HEK293T (cell line): ENCODE data around the gene PDE6G.
"Not testable (repeated sequence)": the region's sequence is repeated elsewhere in the genome, so short reads cannot be mapped to it uniquely, and the experiment has no call there.

Source experiments
- CTCF ChIA-PET: fragments of 350-600 bp; formaldehyde crosslinking; extraction: SDS; loops from one replicate; lab custom pipeline; 2021; ENCODE audit warnings: antibody characterized with exemption, inconsistent platforms; lab: Yijun Ruan, JAX
- POLR2A ChIA-PET: fragments of 350-600 bp; formaldehyde crosslinking; extraction: SDS; loops from one replicate; lab custom pipeline; 2020; ENCODE audit warnings: antibody characterized with exemption, inconsistent platforms; lab: Yijun Ruan, JAX
- DNase-seq: peaks from one replicate; pipeline ENCODE4 v3.0.0; 2012; ENCODE audit warnings: mixed read lengths; ENCODE audit errors: extremely low spot score
- ARNT ChIP-seq: fragments of 450-650 bp; IDR thresholded peaks from 2 replicates; pipeline ENCODE4 v1.6.1; 2017; ENCODE audit warnings: mild to moderate bottlenecking
- BHLHE40 ChIP-seq: fragments of 450-650 bp; IDR thresholded peaks from 2 replicates; pipeline ENCODE4 v1.6.1; 2016; ENCODE audit warnings: mild to moderate bottlenecking, moderate library complexity, borderline replicate concordance
- CTBP1 ChIP-seq: fragments of 450-650 bp; IDR thresholded peaks from 2 replicates; pipeline ENCODE4 v1.6.1; 2016; ENCODE audit warnings: borderline replicate concordance
- ELF4 ChIP-seq: fragments of 450-650 bp; IDR thresholded peaks from 2 replicates; pipeline ENCODE4 v1.6.1; 2017; ENCODE audit warnings: antibody characterized with exemption
- FOXA1 ChIP-seq: fragments of 450-650 bp; IDR thresholded peaks from 2 replicates; pipeline ENCODE4 v1.6.1; 2016; ENCODE audit warnings: mild to moderate bottlenecking
- FOXK2 ChIP-seq: fragments of 450-650 bp; IDR thresholded peaks from 2 replicates; pipeline ENCODE4 v1.6.1; 2016; ENCODE audit warnings: mild to moderate bottlenecking
- FOXM1 ChIP-seq: fragments of 450-650 bp; IDR thresholded peaks from 2 replicates; pipeline ENCODE4 v1.6.1; 2017; ENCODE audit warnings: mild to moderate bottlenecking, borderline replicate concordance
- HDGF ChIP-seq: fragments of 450-650 bp; IDR thresholded peaks from 2 replicates; pipeline ENCODE4 v1.6.1; 2017; ENCODE audit warnings: antibody characterized with exemption, borderline replicate concordance
- L3MBTL2 ChIP-seq: fragments of 450-650 bp; conservative IDR thresholded peaks from 2 replicates; pipeline ENCODE4 v1.6.1; 2016; ENCODE audit warnings: mild to moderate bottlenecking
- LEF1 ChIP-seq: fragments of 450-650 bp; IDR thresholded peaks from 2 replicates; pipeline ENCODE4 v1.6.1; 2017; ENCODE audit warnings: mild to moderate bottlenecking, borderline replicate concordance
- NFRKB ChIP-seq: fragments of 450-650 bp; IDR thresholded peaks from 2 replicates; pipeline ENCODE4 v1.6.1; 2016; ENCODE audit warnings: mild to moderate bottlenecking, moderate library complexity
- SP1 ChIP-seq: fragments of 450-650 bp; IDR thresholded peaks from 2 replicates; pipeline ENCODE4 v1.6.1; 2017
- SUZ12 ChIP-seq: fragments of 450-650 bp; IDR thresholded peaks from 2 replicates; pipeline ENCODE4 v1.6.1; 2016; ENCODE audit warnings: mild to moderate bottlenecking
- TARDBP ChIP-seq: fragments of 450-650 bp; IDR thresholded peaks from 2 replicates; pipeline ENCODE4 v1.6.1; 2016
- ZNF384 ChIP-seq: fragments of 450-650 bp; IDR thresholded peaks from 2 replicates; pipeline ENCODE4 v1.6.1; 2016
- TF ChIP-seq, protein P1 (sequence below): fragments of 450-650 bp; IDR thresholded peaks from 2 replicates; pipeline ENCODE4 v1.6.1; 2016

The PDE6G gene

GRCh38 chr17:81676906-81677305, 20.6 kb upstream of the PDE6G start:
- TF ChIP-seq FOXA1 (no peak), LEF1 (no peak), FOXM1 (no peak), BHLHE40 (no peak)
- TF ChIP-seq, protein P1, sequence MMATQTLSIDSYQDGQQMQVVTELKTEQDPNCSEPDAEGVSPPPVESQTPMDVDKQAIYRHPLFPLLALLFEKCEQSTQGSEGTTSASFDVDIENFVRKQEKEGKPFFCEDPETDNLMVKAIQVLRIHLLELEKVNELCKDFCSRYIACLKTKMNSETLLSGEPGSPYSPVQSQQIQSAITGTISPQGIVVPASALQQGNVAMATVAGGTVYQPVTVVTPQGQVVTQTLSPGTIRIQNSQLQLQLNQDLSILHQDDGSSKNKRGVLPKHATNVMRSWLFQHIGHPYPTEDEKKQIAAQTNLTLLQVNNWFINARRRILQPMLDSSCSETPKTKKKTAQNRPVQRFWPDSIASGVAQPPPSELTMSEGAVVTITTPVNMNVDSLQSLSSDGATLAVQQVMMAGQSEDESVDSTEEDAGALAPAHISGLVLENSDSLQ = no peak
- DNase-seq = no peak
- POLR2A ChIA-PET = interaction anchor here (0.8 to 2.0 kb wide), 4 partner anchors 10 to 24 kb away, joined by 3 to 21 read pairs (median 4); partner anchors contain the start of genes CCDC137 and OXLD1
- CTCF ChIA-PET = no interaction called here

DNA sequence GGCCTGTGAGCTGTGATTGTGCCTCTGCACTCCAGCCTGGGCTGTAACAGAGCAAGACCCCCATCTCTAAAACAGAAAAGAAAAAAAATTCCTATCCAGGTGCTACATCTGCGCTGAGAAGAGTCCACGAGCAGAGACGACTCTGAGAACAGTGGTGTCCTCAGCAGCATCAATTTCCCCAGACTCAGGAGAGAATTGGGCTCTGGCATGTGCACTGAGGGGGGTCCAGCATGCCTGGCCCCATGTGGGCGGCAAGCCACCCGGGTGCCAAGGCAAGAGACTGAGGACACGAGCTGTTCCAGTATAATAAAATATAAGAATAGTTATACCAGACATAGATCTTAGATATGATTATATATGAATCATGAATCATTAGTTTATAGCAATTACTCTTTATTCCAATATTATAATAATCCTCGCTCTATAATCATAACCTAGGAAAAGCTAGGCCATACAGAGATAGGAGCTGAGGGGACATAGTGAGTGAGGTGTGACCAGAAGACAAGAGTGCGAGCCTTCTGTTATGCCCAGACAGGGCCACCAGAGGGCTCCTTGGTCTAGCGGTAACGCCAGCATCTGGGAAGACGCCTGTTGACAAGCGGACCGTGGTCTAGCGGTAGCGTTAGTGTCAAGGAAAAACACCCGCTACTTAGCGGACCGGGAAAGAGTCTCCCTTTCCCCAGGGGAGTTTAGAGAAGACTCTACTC, 19.3 kb upstream of the PDE6G start:
- DNase-seq = not testable (repeated sequence)
- CTCF ChIA-PET = interaction anchor here (0.6 to 1.4 kb wide), 7 partner anchors 14 to 190 kb away, joined by 3 to 7 read pairs (median 4); no protein-coding TSS in a partner anchor
- POLR2A ChIA-PET = interaction anchor here (1.2 to 4.3 kb wide), 6 partner anchors 8 to 191 kb away, joined by 3 to 27 read pairs (median 10); partner anchors contain the start of genes ARL16, CCDC137, HGS and MRPL12

DNA sequence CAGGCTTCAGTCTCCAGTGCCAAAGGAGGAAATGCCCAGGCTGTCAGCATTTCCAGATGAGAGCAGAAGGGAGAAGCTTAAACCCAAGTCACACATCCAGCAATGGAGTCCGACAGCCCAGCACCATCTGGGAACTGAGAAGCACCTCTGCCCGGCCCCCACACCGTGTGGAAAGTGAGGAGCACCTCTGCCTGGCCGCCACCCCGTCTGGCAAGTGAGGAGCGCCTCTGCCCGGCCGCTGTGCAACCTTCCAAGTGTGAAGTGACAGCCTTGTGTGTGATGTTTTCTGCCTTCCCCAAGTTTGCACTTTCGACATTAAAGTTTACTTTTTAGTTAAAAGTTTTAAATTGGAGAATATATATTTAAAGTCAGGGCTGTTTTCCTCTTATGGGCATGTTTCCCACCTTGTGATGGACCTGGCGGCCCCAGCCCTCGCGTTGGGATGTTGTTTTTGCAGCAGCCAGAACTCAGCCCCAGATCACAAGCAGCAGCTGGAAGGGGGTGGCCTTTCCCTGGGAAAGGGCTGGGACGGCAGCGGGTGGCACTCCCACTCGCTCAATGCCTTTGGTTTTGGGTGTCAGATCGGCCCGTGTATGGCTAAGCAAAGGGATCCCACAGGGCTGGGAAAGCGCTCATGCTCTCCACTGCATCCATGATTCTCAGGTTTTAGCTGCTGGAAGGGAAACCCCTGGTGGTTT, 17.4 kb upstream of the PDE6G start:
- TF ChIP-seq L3MBTL2 = no peak
- ChIA-PET CTCF (no interaction called here), POLR2A (interaction anchor here (1.2 to 4.3 kb wide), 2 partner anchors 10 to 106 kb away, joined by 3 to 27 read pairs; partner anchors contain the start of genes ARL16 and HGS)
- no peak for DNase-seq

GRCh38 chr17:81672954-81673353, 16.6 kb upstream of the PDE6G start:
- TF ChIP-seq BHLHE40 (no peak), SP1 (no peak), TARDBP (no peak), ELF4 (no peak)
- DNase-seq = no peak
- ChIA-PET CTCF (no interaction called here), POLR2A (interaction anchor here (0.9 to 4.3 kb wide), 3 partner anchors 11 to 161 kb away, joined by 3 to 27 read pairs (median 3); partner anchors contain the start of genes ARL16, HGS and MCRIP1)

DNA sequence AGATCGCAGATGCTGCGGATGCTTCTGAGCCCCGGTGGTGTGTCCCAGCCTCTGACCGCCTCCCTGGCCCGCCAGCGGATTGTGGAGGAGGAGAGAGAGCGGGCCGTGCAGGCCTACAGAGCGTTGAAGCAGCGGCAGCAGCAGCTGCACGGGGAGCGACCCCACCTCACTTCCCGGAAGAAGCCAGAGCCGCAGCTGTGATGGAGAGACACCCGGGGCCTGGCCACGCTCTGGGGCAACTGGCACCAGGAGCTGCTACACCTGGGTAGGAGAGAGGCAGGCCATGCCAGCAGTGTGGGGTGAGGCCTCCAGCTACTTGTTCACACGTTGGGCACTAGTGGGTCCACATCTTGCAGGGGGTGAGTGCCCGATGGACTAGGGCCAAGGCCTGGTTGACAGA, 16.2 kb upstream of the PDE6G start:
- TF ChIP-seq ZNF384 (no peak), SP1 (no peak), TARDBP (no peak), BHLHE40 (no peak), NFRKB (no peak), SUZ12 (no peak)
- DNase-seq = no peak
- CTCF ChIA-PET = no interaction called here
- POLR2A ChIA-PET = interaction anchor here (0.9 to 4.3 kb wide), 3 partner anchors 11 to 161 kb away, joined by 3 to 27 read pairs (median 3); partner anchors contain the start of genes ARL16, HGS and MCRIP1

GRCh38 chr17:81667754-81668153, 11.4 kb upstream of the PDE6G start:
- peak; percentile 67 for DNase-seq
- TF ChIP-seq FOXA1 = no peak
- TF ChIP-seq L3MBTL2 = no peak
- no peak for TF ChIP-seq ARNT
- no peak for TF ChIP-seq ELF4
- no peak for TF ChIP-seq BHLHE40
- no peak for TF ChIP-seq TARDBP
- TF ChIP-seq, protein P1 = no peak
- no peak for TF ChIP-seq HDGF
- no peak for TF ChIP-seq SP1
- ChIA-PET CTCF (no interaction called here), POLR2A (interaction anchor here (0.6 to 3.0 kb wide), 6 partner anchors 8 to 35 kb away, joined by 3 to 21 read pairs (median 3); partner anchors contain the start of genes ARL16 and HGS)

DNA sequence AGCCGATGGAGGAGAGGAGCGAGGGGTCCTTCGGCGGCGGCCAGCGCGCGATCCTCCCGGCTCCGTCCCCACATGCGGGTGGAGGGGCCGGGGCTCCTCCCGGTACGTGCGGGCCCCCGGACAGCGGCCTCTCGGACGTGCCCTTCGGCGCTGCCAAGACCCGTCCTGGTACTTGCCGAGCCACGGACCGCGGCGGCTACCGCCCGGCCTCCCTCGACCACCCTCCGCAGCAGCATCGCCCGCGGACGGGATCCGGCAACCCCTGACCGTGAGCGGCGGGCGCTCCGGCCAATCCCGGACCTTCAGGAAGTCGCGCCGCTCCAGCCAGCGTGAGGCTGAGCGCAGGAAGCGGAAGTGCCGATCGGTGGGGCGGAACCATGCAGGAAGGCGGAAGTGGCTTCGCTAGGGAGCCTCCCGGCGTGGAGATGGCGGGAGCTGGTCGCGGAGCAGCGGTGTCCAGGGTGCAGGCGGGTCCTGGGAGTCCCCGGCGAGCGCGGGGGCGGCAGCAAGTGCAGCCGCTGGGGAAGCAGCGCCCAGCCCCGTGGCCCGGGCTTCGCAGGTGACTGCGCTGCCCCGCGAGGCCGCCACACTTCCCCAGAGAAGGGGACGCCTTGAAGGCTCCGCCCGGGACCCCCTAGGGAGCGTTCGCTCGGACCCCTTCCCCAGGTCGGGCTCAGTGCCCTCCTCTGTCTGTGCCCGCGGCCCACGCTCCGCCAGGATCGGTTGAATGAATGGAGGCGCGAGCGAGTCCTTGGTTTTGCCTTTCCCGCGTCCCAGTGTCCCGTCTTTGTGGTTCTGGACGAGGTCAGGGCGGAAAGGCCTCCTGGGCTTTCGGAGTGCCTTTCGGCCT, 10.2 kb upstream of the PDE6G start, which contains the start of the genes CCDC137 and OXLD1:
CCDC137 (plus strand) TSS at position 396 of the 850 bp plus-strand sequence; CDS start at position 426, 30 bp downstream.
OXLD1 (minus strand) TSS at position 264 of the 850 bp plus-strand sequence; CDS start at position 236, 28 bp downstream.
- DNase-seq = peak; percentile 98
- ChIA-PET POLR2A (interaction anchor here (0.7 to 2.8 kb wide), 15 partner anchors 9 to 202 kb away, joined by 3 to 29 read pairs (median 4); partner anchors contain the start of genes ARL16, HGS, MCRIP1 and MRPL12), CTCF (no interaction called here)
- no peak for TF ChIP-seq SP1
- no peak for TF ChIP-seq HDGF
- no peak for TF ChIP-seq TARDBP
- TF ChIP-seq FOXA1 = no peak
- peak; percentile 100 for TF ChIP-seq ELF4
- no peak for TF ChIP-seq SUZ12
- peak; percentile 53; the same call in 1 of the 2 replicates for TF ChIP-seq L3MBTL2
- no peak for TF ChIP-seq FOXK2
- no peak for TF ChIP-seq ARNT
- TF ChIP-seq FOXM1 = no peak
- TF ChIP-seq BHLHE40 = no peak
- no peak for TF ChIP-seq LEF1
- no peak for TF ChIP-seq NFRKB
- TF ChIP-seq, protein P1 = peak; percentile 100
- TF ChIP-seq CTBP1 = no peak
- no peak for TF ChIP-seq ZNF384
